Activated naive CD4-positive, alpha-beta T cell treated with anti-CD3 and anti-CD28 coated beads, Interleukin-2, amount 50 U/mL, for 24 hours (primary cell): ENCODE measurements around the gene IDI1.
A peak's percentile ranks its signal among the peaks of the same experiment; 100 is the strongest.
"Not testable (repeated sequence)": the region's sequence is repeated elsewhere in the genome, so short reads cannot be mapped to it uniquely, and the experiment has no call there.

Source experiments
- H3K27ac Mint-ChIP-seq: one replicate; pipeline ENCODE4 v1.8.0; 2021; ENCODE audit warnings: mild to moderate bottlenecking, mixed read lengths
- H3K27me3 Mint-ChIP-seq: one replicate; pipeline ENCODE4 v1.8.0; 2021; ENCODE audit warnings: mixed read lengths
- H3K36me3 Mint-ChIP-seq: one replicate; pipeline ENCODE4 v1.8.0; 2021; ENCODE audit warnings: mixed read lengths
- H3K4me1 Mint-ChIP-seq: one replicate; pipeline ENCODE4 v1.8.0; 2021; ENCODE audit warnings: mixed read lengths
- H3K4me3 Mint-ChIP-seq: one replicate; pipeline ENCODE4 v1.8.0; 2021; ENCODE audit warnings: mild to moderate bottlenecking, mixed read lengths
- H3K9me3 Mint-ChIP-seq: one replicate; pipeline ENCODE4 v1.8.0; 2021; ENCODE audit warnings: mixed read lengths

IDI1 gene

DNA sequence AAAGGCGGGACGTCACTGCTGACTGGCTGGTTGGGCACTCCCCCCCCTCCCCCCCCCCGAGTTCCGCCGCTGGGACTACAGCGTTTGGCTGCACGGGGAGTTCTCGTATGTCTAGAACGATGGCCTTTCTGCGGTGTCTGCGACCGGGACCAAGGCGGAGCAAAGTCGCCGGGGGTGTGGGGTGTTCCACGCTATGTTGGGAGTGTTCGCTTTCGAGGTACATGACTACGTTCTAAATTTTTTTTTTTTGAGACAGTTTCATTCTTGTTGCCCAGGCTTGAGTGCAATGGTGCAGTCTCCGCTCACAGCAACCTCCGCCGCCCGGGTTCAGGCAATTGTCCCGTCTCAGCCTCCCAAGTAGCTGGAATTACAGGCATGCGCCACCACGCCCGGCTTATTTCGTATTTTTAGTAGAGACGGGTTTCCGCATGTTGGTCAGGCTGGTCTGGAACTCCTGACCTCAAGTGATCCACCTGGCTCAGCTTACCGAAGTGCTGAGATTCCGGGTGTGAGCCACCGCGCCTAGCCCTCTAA is 573 bp upstream of the IDI1 start:
- H3K4me1 Mint-ChIP-seq = peaks cover 69% of the 10 kb centered on the region
- H3K27ac Mint-ChIP-seq = peak overlapping the region; percentile 96
- H3K27me3 Mint-ChIP-seq = no peaks in the 10 kb centered on the region
- H3K4me3 Mint-ChIP-seq = peak overlapping the region; percentile 97
- H3K9me3 Mint-ChIP-seq = no peaks in the 10 kb centered on the region
- H3K36me3 Mint-ChIP-seq = no peaks in the 10 kb centered on the region

- H3K4me1 Mint-ChIP-seq = peaks cover 69% of the 10 kb centered on the region
- no peaks in the 10 kb centered on the region for H3K27me3 Mint-ChIP-seq
- H3K36me3 Mint-ChIP-seq = peaks cover 1% of the 10 kb centered on the region
- no peaks in the 10 kb centered on the region for H3K9me3 Mint-ChIP-seq
- H3K27ac Mint-ChIP-seq = peak overlapping the region; percentile 96
- H3K4me3 Mint-ChIP-seq = peak overlapping the region; percentile 97
These were observed 579 bp downstream of the IDI1 start for GRCh38 chr10:1048349-1048731.

DNA sequence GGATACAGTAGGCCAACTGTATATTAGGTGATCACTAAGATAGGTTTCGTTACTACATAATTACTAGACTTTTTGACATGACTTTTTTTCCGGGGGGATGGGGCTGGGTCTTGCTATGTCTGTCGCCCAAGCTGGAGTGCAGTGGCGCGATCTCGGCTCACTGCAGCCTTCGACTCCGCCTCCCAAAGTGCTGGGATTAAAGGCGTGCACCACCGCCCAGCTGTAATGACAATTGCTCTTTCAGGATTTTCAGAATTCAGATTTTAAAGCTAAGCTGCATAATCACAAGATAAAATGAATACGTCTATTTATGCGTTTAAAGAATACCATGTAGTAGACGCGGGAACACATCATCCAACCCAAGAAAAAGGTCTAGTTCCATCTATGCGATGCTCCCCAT is 982 bp downstream of the IDI1 start:
- peaks cover 2% of the 10 kb centered on the region for H3K36me3 Mint-ChIP-seq
- peak overlapping the region; percentile 97 for H3K4me3 Mint-ChIP-seq
- peaks cover 69% of the 10 kb centered on the region for H3K4me1 Mint-ChIP-seq
- no peaks in the 10 kb centered on the region for H3K27me3 Mint-ChIP-seq
- H3K9me3 Mint-ChIP-seq = no peaks in the 10 kb centered on the region
- peak overlapping the region; percentile 96 for H3K27ac Mint-ChIP-seq

DNA sequence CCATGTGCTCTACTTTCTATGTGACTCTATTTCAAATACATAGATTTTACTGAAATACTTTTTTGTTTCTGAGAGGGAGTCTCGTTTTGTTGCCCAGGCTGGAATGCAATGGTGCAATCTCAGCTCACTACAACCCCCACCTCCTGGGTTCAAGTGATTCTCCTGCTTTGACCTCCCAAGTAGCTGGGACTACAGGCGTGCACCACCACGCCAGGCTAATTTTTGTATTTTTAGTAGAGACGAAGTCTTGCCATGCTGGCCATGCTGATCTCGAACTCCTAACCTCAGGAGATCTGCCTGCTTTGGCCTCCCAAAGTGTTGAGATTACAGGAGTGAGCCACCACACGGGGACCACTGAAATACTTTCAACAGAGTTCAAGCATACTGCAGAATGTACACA is 3.5 kb downstream of the IDI1 start:
- Mint-ChIP-seq H3K27ac (peak overlapping the region; percentile 95), H3K36me3 (peaks cover 4% of the 10 kb centered on the region), H3K9me3 (no peaks in the 10 kb centered on the region), H3K4me1 (peaks cover 44% of the 10 kb centered on the region), H3K4me3 (peak overlapping the region; percentile 51), H3K27me3 (no peaks in the 10 kb centered on the region)

DNA sequence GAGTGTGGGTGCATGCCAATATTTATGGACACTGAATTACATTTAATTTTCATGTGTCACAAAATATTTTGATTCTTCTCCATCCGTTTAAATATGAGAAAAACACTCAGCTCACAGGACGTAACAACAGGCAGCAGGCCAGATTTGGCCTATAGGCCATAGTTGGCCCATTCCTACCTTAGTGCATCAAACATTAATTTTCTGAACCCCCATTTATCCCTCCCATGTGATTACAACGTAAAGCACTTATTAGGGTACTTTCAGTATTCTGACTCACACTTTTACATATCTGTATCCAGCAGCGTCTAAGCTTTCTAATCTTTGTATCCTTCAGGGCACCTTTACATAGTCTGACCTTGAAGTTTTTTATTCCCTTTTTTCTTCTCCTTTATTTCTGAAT is 4.0 kb downstream of the IDI1 start:
- H3K27ac Mint-ChIP-seq = peak overlapping the region; percentile 95
- H3K27me3 Mint-ChIP-seq = no peaks in the 10 kb centered on the region
- H3K36me3 Mint-ChIP-seq = peaks cover 4% of the 10 kb centered on the region
- peak overlapping the region; percentile 80 for H3K4me3 Mint-ChIP-seq
- H3K4me1 Mint-ChIP-seq = peaks cover 40% of the 10 kb centered on the region
- H3K9me3 Mint-ChIP-seq = no peaks in the 10 kb centered on the region

- Mint-ChIP-seq H3K36me3 (peaks cover 4% of the 10 kb centered on the region), H3K27ac (peak overlapping the region; percentile 95), H3K4me1 (peaks cover 40% of the 10 kb centered on the region), H3K27me3 (no peaks in the 10 kb centered on the region), H3K4me3 (peak overlapping the region; percentile 80), H3K9me3 (no peaks in the 10 kb centered on the region)
These were observed 4.8 kb downstream of the IDI1 start for GRCh38 chr10:1044146-1044545.

- peaks cover 40% of the 10 kb centered on the region for H3K4me1 Mint-ChIP-seq
- peaks cover 4% of the 10 kb centered on the region for H3K36me3 Mint-ChIP-seq
These were observed 5.4 kb downstream of the IDI1 start for GRCh38 chr10:1043532-1043995.

GRCh38 chr10:1041514-1041913 is 7.4 kb downstream of the IDI1 start:
- Mint-ChIP-seq H3K4me1 (peaks cover 30% of the 10 kb centered on the region), H3K4me3 (no peak overlapping the region), H3K27ac (no peak overlapping the region), H3K36me3 (peaks cover 8% of the 10 kb centered on the region), H3K27me3 (no peaks in the 10 kb centered on the region), H3K9me3 (no peaks in the 10 kb centered on the region)

More at GRCh38 chr10:1043532-1043995, 5.4 kb downstream of the IDI1 start:
- Mint-ChIP-seq H3K9me3 (no peaks in the 10 kb centered on the region), H3K27ac (peak overlapping the region; percentile 71), H3K4me3 (peak overlapping the region; percentile 80), H3K27me3 (no peaks in the 10 kb centered on the region)

DNA sequence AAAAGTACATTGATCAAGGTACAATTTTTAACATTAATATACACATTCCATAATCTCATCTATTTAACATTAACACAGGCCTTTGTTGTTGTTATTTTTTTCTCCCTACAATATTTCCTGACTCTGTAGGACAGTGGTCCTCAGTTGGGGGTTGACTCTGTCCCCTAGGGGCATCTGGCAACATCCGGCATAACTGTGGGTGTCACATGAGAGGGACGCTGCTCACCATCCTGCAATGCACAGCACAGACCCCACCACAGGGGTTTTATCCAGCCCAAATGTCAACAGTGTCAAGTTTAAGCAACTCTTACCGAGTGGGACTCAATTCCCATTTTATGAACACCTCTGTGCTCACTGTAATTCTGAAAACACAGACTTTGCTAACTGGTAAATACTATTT is 8.8 kb downstream of the IDI1 start:
- Mint-ChIP-seq H3K36me3 (peaks cover 8% of the 10 kb centered on the region), H3K27ac (no peak overlapping the region), H3K4me3 (no peak overlapping the region), H3K27me3 (no peaks in the 10 kb centered on the region), H3K9me3 (no peaks in the 10 kb centered on the region), H3K4me1 (peaks cover 22% of the 10 kb centered on the region)

DNA sequence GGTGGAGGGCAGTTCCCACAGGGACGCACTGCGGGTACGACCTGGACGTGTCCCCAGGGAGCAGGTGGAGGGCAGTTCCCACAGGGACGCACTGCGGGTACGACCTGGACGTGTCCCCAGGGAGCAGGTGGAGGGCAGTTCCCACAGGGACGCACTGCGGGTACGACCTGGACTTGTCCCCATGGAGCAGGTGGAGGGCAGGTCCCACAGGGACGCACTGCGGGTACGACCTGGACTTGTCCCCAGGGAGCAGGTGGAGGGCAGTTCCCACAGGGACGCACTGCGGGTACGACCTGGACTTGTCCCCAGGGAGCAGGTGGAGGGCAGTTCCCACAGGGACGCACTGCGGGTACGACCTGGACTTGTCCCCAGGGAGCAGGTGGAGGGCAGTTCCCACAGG is 10.2 kb downstream of the IDI1 start:
- H3K4me1 Mint-ChIP-seq, H3K27ac Mint-ChIP-seq, H3K27me3 Mint-ChIP-seq, H3K36me3 Mint-ChIP-seq, H3K4me3 Mint-ChIP-seq, H3K9me3 Mint-ChIP-seq: not testable (repeated sequence)

GRCh38 chr10:1037098-1037497 is 11.8 kb downstream of the IDI1 start:
- Mint-ChIP-seq H3K9me3 (no peaks in the 10 kb centered on the region), H3K4me1 (no peaks in the 10 kb centered on the region), H3K27me3 (no peaks in the 10 kb centered on the region), H3K27ac (no peak overlapping the region), H3K36me3 (peaks cover 6% of the 10 kb centered on the region), H3K4me3 (no peak overlapping the region)

DNA sequence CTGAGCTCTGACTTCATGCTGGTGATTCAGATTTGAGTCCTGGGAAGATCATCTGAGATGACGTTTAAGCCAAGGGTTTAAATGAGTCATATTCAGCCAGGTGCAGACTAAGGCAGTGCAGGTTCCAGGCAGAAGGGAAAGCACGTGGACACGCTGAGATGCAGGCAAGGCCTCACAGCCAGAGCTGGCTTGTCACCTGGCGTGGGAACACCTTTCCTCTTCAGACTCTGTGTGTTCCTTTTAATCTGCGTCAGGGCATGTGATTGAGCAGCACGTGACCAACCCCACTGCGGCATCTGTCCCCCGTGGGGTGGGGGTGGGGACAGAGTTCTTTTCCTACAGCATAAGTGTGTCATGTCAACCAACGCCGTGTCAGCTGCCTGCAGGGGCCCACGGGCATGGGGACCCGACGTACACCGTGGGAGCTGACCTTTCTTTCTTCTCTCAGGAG is 12.6 kb downstream of the IDI1 start:
- H3K27me3 Mint-ChIP-seq = no peaks in the 10 kb centered on the region
- no peaks in the 10 kb centered on the region for H3K4me1 Mint-ChIP-seq
- no peak overlapping the region for H3K4me3 Mint-ChIP-seq
- H3K27ac Mint-ChIP-seq = peak overlapping the region; percentile 8
- peaks cover 5% of the 10 kb centered on the region for H3K36me3 Mint-ChIP-seq
- no peaks in the 10 kb centered on the region for H3K9me3 Mint-ChIP-seq

DNA sequence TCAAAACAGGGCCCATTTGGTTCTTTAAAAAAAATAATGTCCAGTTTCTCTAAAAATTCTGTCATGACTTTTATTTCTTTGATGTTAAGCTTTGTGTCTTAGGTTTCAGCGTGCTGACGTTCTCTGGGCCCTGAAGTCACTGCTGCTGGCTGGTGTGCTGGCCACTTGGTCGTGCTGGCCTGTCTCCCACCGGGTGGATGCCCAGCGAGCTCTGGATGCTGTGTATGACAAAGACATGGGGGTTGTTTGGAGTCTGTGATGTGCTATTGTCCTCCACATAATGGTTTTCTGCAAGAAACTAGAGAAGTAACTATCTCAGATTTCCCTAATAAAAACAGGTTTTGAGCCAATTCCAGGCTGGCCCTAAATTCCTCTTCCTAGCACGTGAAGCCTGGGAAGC is 13.7 kb downstream of the IDI1 start:
- Mint-ChIP-seq H3K9me3 (no peaks in the 10 kb centered on the region), H3K27ac (no peak overlapping the region)

GRCh38 chr10:1034758-1035157 is 14.2 kb downstream of the IDI1 start:
- H3K27ac Mint-ChIP-seq = no peak overlapping the region
- no peaks in the 10 kb centered on the region for H3K27me3 Mint-ChIP-seq
- no peak overlapping the region for H3K4me3 Mint-ChIP-seq
- H3K36me3 Mint-ChIP-seq = peaks cover 4% of the 10 kb centered on the region
- H3K4me1 Mint-ChIP-seq = no peaks in the 10 kb centered on the region
- no peaks in the 10 kb centered on the region for H3K9me3 Mint-ChIP-seq

More for the DNA sequence above, 13.7 kb downstream of the IDI1 start:
- Mint-ChIP-seq H3K27me3 (no peaks in the 10 kb centered on the region), H3K4me1 (no peaks in the 10 kb centered on the region), H3K36me3 (peaks cover 4% of the 10 kb centered on the region), H3K4me3 (no peak overlapping the region)

DNA sequence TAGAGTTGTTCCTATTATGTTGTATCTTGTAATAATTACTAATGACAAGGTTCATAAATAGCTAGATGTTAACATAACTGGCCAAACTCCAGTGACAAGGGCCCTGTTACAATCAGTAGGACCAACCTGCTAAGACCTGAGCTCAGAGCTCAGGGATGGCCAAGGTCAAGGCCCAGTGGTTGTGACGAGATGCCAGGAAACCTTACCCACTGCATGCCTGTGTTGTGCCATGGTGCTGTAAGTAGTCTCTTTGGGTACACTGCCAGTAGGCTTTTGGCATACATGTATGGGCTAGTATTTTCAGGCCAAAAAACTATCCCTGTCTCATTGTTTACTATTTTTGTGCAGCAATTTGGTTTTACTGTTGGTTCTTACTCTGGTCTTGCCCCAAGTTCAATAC is 15.3 kb downstream of the IDI1 start:
- peaks cover 4% of the 10 kb centered on the region for H3K36me3 Mint-ChIP-seq
- no peak overlapping the region for H3K27ac Mint-ChIP-seq
- no peaks in the 10 kb centered on the region for H3K27me3 Mint-ChIP-seq
- no peaks in the 10 kb centered on the region for H3K4me1 Mint-ChIP-seq
- H3K4me3 Mint-ChIP-seq = no peak overlapping the region
- no peaks in the 10 kb centered on the region for H3K9me3 Mint-ChIP-seq

GRCh38 chr10:1029838-1030237 is 19.1 kb downstream of the IDI1 start:
- no peaks in the 10 kb centered on the region for H3K4me1 Mint-ChIP-seq
- no peak overlapping the region for H3K4me3 Mint-ChIP-seq
- H3K27ac Mint-ChIP-seq = no peak overlapping the region
- no peaks in the 10 kb centered on the region for H3K9me3 Mint-ChIP-seq
- no peaks in the 10 kb centered on the region for H3K27me3 Mint-ChIP-seq
- peaks cover 2% of the 10 kb centered on the region for H3K36me3 Mint-ChIP-seq

- Mint-ChIP-seq H3K4me3 (no peak overlapping the region), H3K9me3 (no peaks in the 10 kb centered on the region), H3K27me3 (no peaks in the 10 kb centered on the region), H3K4me1 (no peaks in the 10 kb centered on the region), H3K36me3 (peaks cover 2% of the 10 kb centered on the region), H3K27ac (no peak overlapping the region)
These were observed 22.3 kb downstream of the IDI1 start for GRCh38 chr10:1026578-1026977.
